Skeletal muscle tissue (tissue), 4 donors: ENCODE data around the gene MEF2B. TPM values are rescaled to one million over a fixed set of nuclear protein-coding genes. Genes with fewer than 3 reads are reported as not detected.
"Not testable (repeated sequence)": the region's sequence is repeated elsewhere in the genome, so short reads cannot be mapped to it uniquely, and the experiment has no call there.

Source experiments
- H3K27ac ChIP-seq: one replicate; pipeline ENCODE4 v1.7.0; 2013; ENCODE audit warnings: mild to moderate bottlenecking, low read depth, low read length, inconsistent platforms
- H3K27me3 ChIP-seq, 3 donors: one replicate each; pipeline ENCODE4 v1.7.0; 2013; ENCODE audit warnings: low read length in 3 of 3; ENCODE audit not compliant: control insufficient read depth in 3 of 3, insufficient read depth in 3 of 3
- H3K36me3 ChIP-seq, 3 donors: one replicate each; pipeline ENCODE4 v1.7.0; 2013; ENCODE audit warnings: low read length in 3 of 3; ENCODE audit not compliant: control insufficient read depth in 3 of 3, insufficient read depth in 3 of 3
- H3K4me1 ChIP-seq, 3 donors: one replicate each; pipeline ENCODE4 v1.7.0; 2013; ENCODE audit warnings: low read length in 3 of 3, mild to moderate bottlenecking in 3 of 3; ENCODE audit not compliant: control insufficient read depth in 3 of 3, insufficient read depth in 3 of 3
- H3K4me3 ChIP-seq, 3 donors: one replicate each; pipeline ENCODE4 v1.7.0; 2013; ENCODE audit warnings: low read length in 3 of 3
- H3K9ac ChIP-seq, 3 donors: one replicate each; pipeline ENCODE4 v1.7.0; 2013; ENCODE audit warnings: low read length in 3 of 3, mild to moderate bottlenecking in 3 of 3, moderate library complexity in 2 of 3, low read depth in 1 of 3
- H3K9me3 ChIP-seq, 3 donors: one replicate each; pipeline ENCODE4 v1.7.0; 2013; ENCODE audit warnings: low read length in 3 of 3; ENCODE audit not compliant: control insufficient read depth in 3 of 3
- total RNA-seq: library from RNA; depleted of rRNA; stranded (reverse); fragments of >200 nt; gene quantifications from one replicate; pipeline ENCODE4 v1.2.3, GENCODE V29; 2014
- donor health status: Osteomylitis.

The MEF2B gene
- total RNA-seq, 1 donor from 2014 or later: not detected

DNA sequence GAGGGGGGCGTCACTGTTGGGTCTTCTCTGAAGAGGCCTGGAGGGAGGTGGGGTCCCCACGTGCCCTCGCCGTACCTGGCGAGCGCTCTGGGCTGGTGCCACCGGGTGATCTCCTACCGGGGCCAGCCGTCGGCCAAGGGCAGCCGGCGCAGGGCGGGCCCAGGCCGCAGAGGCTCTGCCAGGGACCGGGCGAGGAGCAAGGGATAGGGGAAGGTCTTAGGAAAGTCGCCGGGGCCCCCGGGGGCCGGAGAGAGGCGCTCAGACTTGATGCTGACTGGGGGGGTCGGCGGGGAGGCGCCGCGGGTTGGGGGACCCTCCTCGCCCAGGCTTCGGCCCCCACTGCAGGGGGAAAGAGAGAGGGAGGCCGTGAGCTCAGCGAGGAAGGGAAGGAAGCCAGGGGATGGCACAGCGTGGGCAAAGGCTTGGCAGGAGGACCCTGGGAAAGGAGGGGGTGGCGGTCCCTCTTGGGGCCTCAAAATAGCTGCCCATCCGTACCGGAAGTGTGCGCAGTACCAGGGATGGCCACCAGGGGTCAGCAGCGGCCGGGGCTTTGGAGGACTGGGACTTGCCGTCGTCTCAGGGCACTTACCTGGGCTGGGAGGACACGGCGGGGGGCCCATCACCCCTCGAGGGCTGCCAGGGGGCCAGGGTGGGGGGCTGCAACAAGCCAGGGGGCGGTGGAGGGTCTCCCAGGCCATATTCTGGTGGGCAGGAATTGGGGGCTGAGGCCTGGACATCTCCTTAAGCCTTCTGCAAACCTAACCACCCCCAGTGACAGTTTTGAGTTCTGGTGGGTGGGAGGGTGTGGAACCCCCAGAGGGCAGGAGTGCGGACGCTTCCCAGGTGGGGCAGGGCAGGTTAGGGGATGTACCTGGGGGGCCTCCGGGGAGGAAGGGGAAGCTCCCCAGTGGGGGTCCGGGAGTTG is 24.1 kb downstream of the MEF2B start:
- Histone ChIP-seq H3K9me3 (no peaks in the 10 kb centered on the region), H3K4me1 (peaks cover 0 to 3% (median 2%) of the 10 kb centered on the region in 3 donors), H3K27ac (no peak overlapping the region), H3K27me3 (no peaks in the 10 kb centered on the region), H3K36me3 (peaks cover 0 to 13% (median 3%) of the 10 kb centered on the region in 3 donors), H3K4me3 (peak overlapping the region in 2 of 3 donors; percentile 40 to 60), H3K9ac (peak overlapping the region in 1 of 3 donors; percentile 32)

- Histone ChIP-seq H3K4me3 (no peak overlapping the region), H3K27me3 (no peaks in the 10 kb centered on the region), H3K27ac (no peak overlapping the region)
Measured at GRCh38 chr19:19145281-19145680, 24.8 kb downstream of the MEF2B start.

GRCh38 chr19:19142347-19142746 is 27.7 kb downstream of the MEF2B start:
- Histone ChIP-seq H3K27ac (no peak overlapping the region), H3K36me3 (peaks cover 0 to 3% (median 1%) of the 10 kb centered on the region in 3 donors), H3K9me3 (no peaks in the 10 kb centered on the region), H3K27me3 (no peaks in the 10 kb centered on the region), H3K9ac (no peak overlapping the region), H3K4me1 (peaks cover 7 to 18% (median 9%) of the 10 kb centered on the region in 3 donors), H3K4me3 (no peak overlapping the region)

More at GRCh38 chr19:19145281-19145680, 24.8 kb downstream of the MEF2B start:
- Histone ChIP-seq H3K4me1 (peaks cover 0 to 3% (median 2%) of the 10 kb centered on the region in 3 donors), H3K9ac (peak overlapping the region in 1 of 3 donors; percentile 32), H3K36me3 (peaks cover 0 to 13% (median 3%) of the 10 kb centered on the region in 3 donors), H3K9me3 (no peaks in the 10 kb centered on the region)

GRCh38 chr19:19140476-19140875 is 29.6 kb downstream of the MEF2B start:
- no peak overlapping the region for H3K9ac ChIP-seq
- peak overlapping the region; percentile 62 for H3K27ac ChIP-seq
- no peaks in the 10 kb centered on the region for H3K9me3 ChIP-seq
- H3K4me3 ChIP-seq: no peak overlapping the region
- peaks cover 10 to 20% (median 14%) of the 10 kb centered on the region in 3 donors for H3K4me1 ChIP-seq
- no peaks in the 10 kb centered on the region for H3K27me3 ChIP-seq
- no peaks in the 10 kb centered on the region for H3K36me3 ChIP-seq

GRCh38 chr19:19139876-19140229 is 30.2 kb downstream of the MEF2B start:
- H3K9ac ChIP-seq: no peak overlapping the region
- peak overlapping the region; percentile 62 for H3K27ac ChIP-seq
- peaks cover 14 to 24% (median 18%) of the 10 kb centered on the region in 3 donors for H3K4me1 ChIP-seq
- no peak overlapping the region for H3K4me3 ChIP-seq
- H3K27me3 ChIP-seq: no peaks in the 10 kb centered on the region
- no peaks in the 10 kb centered on the region for H3K9me3 ChIP-seq
- H3K36me3 ChIP-seq: no peaks in the 10 kb centered on the region

DNA sequence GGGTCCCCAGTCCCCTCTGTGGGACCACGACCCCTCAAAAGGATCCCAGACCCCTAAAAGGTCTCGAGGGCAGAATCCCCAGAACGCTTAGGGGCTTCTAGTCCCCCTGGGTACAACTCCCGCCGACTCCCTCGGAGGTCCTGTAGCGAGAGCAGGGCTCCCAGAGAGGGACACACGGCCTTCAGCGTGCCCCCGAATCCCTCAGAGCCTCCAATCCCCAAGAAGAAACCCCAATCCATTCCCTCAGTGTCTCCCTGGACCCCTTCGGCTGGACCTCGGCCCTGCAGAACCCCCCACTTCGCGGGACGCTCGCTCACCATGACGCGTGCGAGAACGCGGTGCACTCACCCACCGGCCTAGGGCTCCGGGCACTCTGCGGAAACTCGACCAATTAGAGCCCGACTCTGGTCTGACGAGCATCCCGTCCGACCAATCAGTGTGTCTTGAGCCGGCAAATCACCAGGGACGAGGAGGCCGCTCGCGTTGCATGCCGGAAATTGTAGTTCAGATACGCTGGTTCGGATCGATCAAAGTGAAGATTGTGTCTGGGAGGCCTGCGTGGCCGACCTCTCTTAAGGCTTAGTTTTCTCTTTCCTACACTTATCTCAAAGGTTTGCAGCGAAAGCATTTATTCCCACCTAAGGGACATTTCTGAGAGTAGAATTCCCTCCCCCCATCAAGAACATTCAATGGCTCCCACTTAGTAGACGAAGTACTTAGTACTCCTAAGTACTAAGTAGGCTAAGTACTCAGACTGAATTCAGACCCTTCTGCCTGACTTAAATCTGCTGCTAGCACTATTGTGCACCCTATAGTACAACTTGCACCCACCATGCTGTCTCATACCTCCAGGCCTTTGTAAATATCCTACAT is 31.7 kb downstream of the MEF2B start, which contains the start of gene TMEM161A:
Gene TMEM161A, minus strand, starts transcription at position 370 of the 873 bp plus-strand sequence. Its CDS starts 50 bp downstream, at position 320.
- Histone ChIP-seq H3K9ac (peak within 1 kb of the TSS; percentile 99 to 100 (median 100)), H3K27me3 (no peaks in the 10 kb centered on the region), H3K36me3 (no peaks in the 10 kb centered on the region), H3K4me3 (peak within 1 kb of the TSS; percentile 96 to 98 (median 98)), H3K4me1 (peaks cover 17 to 32% (median 23%) of the 10 kb centered on the region in 3 donors), H3K9me3 (no peaks in the 10 kb centered on the region), H3K27ac (peak within 1 kb of the TSS; percentile 96)

GRCh38 chr19:19137556-19138108 is 32.4 kb downstream of the MEF2B start:
- Histone ChIP-seq H3K27me3 (no peaks in the 10 kb centered on the region), H3K9ac (peak overlapping the region; percentile 99 to 100 (median 100)), H3K4me1 (peaks cover 17 to 32% (median 23%) of the 10 kb centered on the region in 3 donors), H3K9me3 (peaks cover 0 to 1% (median under 1%) of the 10 kb centered on the region in 3 donors), H3K27ac (peak overlapping the region; percentile 96), H3K36me3 (peaks cover 2 to 5% (median 4%) of the 10 kb centered on the region in 3 donors), H3K4me3 (peak overlapping the region; percentile 96 to 98 (median 98))

DNA sequence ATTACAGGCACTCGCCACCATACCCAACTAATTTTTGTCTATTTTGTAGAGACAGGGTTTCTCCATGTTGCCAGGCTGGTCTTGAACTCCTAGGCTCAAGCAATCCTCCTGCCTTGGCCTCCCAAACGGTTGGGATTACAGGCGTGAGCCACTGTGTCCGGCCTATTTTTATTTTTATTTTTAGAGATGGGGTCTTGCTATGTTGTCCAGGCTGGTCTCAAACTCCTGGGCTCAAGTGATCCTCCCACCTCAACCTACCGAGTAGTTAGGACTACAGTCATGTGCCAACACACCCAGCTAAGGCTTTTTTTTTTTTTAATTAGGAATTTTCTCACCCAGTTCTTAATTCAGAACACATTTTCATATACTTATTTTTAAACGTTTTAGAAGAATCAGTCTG is 34.4 kb downstream of the MEF2B start:
- H3K27ac ChIP-seq, H3K27me3 ChIP-seq, H3K9me3 ChIP-seq, H3K4me3 ChIP-seq, H3K9ac ChIP-seq: not testable (repeated sequence)
- Histone ChIP-seq H3K36me3 (peaks cover 10 to 13% (median 11%) of the 10 kb centered on the region in 3 donors), H3K4me1 (peaks cover 17 to 32% (median 23%) of the 10 kb centered on the region in 3 donors)

GRCh38 chr19:19134687-19135158 is 35.3 kb downstream of the MEF2B start:
- peaks cover 12 to 17% (median 13%) of the 10 kb centered on the region in 3 donors for H3K36me3 ChIP-seq
- no peaks in the 10 kb centered on the region for H3K27me3 ChIP-seq
- H3K4me1 ChIP-seq: peaks cover 17 to 27% (median 23%) of the 10 kb centered on the region in 3 donors
- peak overlapping the region; percentile 79 for H3K27ac ChIP-seq
- peak overlapping the region; percentile 34 to 74 (median 71) for H3K9ac ChIP-seq
- H3K9me3 ChIP-seq: peaks cover 0 to 7% (median 5%) of the 10 kb centered on the region in 3 donors
- peak overlapping the region; percentile 5 to 29 (median 29) for H3K4me3 ChIP-seq
